Kidney (tissue), 14 donors: Measurements from ENCODE around the gene CLIC5. TPM values are rescaled to one million over a fixed set of nuclear protein-coding genes. Genes with fewer than 3 reads are reported as not detected.

Source experiments
- DNase-seq, 5 donors: peaks; one replicate each; pipeline ENCODE4 v3.0.0-alpha.2; 2013 to 2020
- FAIRE-seq: peaks from 2 replicates; lab custom pipeline; 2012; peaks lifted over from hg19 to GRCh38; lab: Jason Lieb, UNC
- H3K27ac ChIP-seq, 2 donors: one replicate each; pipeline ENCODE4 v1.7.0; 2013; ENCODE audit warnings: low read depth in 2 of 2, low read length in 2 of 2, inconsistent platforms in 1 of 2
- H3K27me3 ChIP-seq: one replicate; pipeline ENCODE4 v1.7.1; 2013; ENCODE audit warnings: low read length, inconsistent platforms; ENCODE audit not compliant: control insufficient read depth, insufficient read depth
- H3K36me3 ChIP-seq, 3 donors: one replicate each; pipeline versions ENCODE4 v1.7.0 to v1.7.1; 2013; ENCODE audit warnings: low read length in 3 of 3, control low read depth in 1 of 3, inconsistent platforms in 1 of 3; ENCODE audit not compliant: insufficient read depth in 3 of 3, control insufficient read depth in 2 of 3
- H3K4me1 ChIP-seq, 3 donors: one replicate each; pipeline versions ENCODE4 v1.7.0 to v1.7.1; 2013; ENCODE audit warnings: low read length in 3 of 3, inconsistent platforms in 1 of 3, low read depth in 1 of 3; ENCODE audit not compliant: control insufficient read depth in 2 of 3, insufficient read depth in 2 of 3
- H3K4me3 ChIP-seq, 3 donors: one replicate each; pipeline versions ENCODE4 v1.7.0 to v1.8.1; 2013; ENCODE audit warnings: low read length in 3 of 3, control low read depth in 1 of 3, inconsistent platforms in 1 of 3
- H3K9ac ChIP-seq, 3 donors: one replicate each; pipeline versions ENCODE4 v1.7.0 to v1.7.1; 2013; ENCODE audit warnings: low read length in 3 of 3, control low read depth in 1 of 3, inconsistent platforms in 1 of 3
- H3K9me3 ChIP-seq, 3 donors: one replicate each; pipeline versions ENCODE4 v1.7.0 to v1.7.1; 2013; ENCODE audit warnings: low read length in 3 of 3, control low read depth in 1 of 3, inconsistent platforms in 1 of 3; ENCODE audit not compliant: control insufficient read depth in 2 of 3, insufficient read depth in 1 of 3
- intact Hi-C: fragments of 100-400 bp; cut with DNase I; formaldehyde crosslinking; loops from one replicate; pipeline ENCODE4 v1.11.1; 2022
- polyA plus RNA-seq: library from polyadenylated mRNA; stranded (reverse); fragments of 350-450 nt; fragmentation: Illumina TruSeq; extraction: RNeasy Lipid Tissue Mini Kit (QIAGEN cat#74804); gene quantifications from one replicate; pipeline ENCODE4 v1.2.3, GENCODE V29; 2014; ENCODE audit warnings: low read depth, low replicate concordance; ENCODE audit not compliant: insufficient read depth
- total RNA-seq: library from RNA; stranded (reverse); fragmentation: NEBNext Ultra II Directional; extraction: Animal tissue kit (Norgen Biotek cat#: 25700); gene quantifications from one replicate; pipeline ENCODE4 v1.2.1, GENCODE V29; 2021
- TF ChIP-seq, protein P1 (sequence below): IDR thresholded peaks from 3 replicates; pipeline ENCODE4 v1.5.1; 2012; ENCODE audit warnings: mild to moderate bottlenecking, moderate library complexity, borderline replicate concordance; ENCODE audit not compliant: insufficient read depth; ENCODE audit errors: extremely low read depth
- donor health status: control.
- donor health status: control.
- donor health status: control.
- donor health status: control.
- donor health status: control.
- donor health status: DM: yes; HTN: yes; CAD: no.
- donor health status: Normal renal cell carcinoma (clear cell type).

Gene CLIC5
- total and polyA plus RNA-seq, 2 donors from 2014 or later: 7.4 to 54.3 TPM

DNA sequence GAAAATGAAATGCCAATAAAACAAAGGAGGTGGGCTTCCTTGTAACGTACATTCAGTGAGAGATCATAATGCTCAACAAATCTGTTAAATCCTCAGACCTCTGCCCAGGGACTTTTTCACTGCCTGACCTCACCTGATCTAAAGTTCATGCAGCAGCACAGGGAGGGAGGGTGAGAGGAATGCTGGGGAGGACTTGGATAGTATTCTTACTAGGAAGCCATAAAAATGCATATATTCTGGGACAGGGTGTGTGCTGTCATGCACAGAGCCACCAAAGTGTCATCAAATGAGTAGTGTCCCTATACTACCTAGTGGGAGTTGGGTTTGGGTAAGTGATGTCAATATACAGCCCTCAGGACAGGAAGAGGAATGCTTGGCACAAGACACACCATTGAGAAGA is 32.6 kb downstream of the CLIC5 start:
- H3K9me3 ChIP-seq: no peaks in the 10 kb centered on the region
- no peaks in the 10 kb centered on the region for H3K36me3 ChIP-seq
- H3K27me3 ChIP-seq: no peaks in the 10 kb centered on the region
- TF ChIP-seq, protein P1, sequence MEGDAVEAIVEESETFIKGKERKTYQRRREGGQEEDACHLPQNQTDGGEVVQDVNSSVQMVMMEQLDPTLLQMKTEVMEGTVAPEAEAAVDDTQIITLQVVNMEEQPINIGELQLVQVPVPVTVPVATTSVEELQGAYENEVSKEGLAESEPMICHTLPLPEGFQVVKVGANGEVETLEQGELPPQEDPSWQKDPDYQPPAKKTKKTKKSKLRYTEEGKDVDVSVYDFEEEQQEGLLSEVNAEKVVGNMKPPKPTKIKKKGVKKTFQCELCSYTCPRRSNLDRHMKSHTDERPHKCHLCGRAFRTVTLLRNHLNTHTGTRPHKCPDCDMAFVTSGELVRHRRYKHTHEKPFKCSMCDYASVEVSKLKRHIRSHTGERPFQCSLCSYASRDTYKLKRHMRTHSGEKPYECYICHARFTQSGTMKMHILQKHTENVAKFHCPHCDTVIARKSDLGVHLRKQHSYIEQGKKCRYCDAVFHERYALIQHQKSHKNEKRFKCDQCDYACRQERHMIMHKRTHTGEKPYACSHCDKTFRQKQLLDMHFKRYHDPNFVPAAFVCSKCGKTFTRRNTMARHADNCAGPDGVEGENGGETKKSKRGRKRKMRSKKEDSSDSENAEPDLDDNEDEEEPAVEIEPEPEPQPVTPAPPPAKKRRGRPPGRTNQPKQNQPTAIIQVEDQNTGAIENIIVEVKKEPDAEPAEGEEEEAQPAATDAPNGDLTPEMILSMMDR: no peak
- DNase-seq: peak in 3 of 5 donors; percentile 43 to 69 (median 66)
- FAIRE-seq: no peak
- peaks cover 0 to 15% (median 5%) of the 10 kb centered on the region in 3 donors for H3K4me1 ChIP-seq
- no peak overlapping the region for H3K9ac ChIP-seq
- no peak overlapping the region for H3K4me3 ChIP-seq
- no peak overlapping the region for H3K27ac ChIP-seq
- intact Hi-C loops: no loop called here

DNA sequence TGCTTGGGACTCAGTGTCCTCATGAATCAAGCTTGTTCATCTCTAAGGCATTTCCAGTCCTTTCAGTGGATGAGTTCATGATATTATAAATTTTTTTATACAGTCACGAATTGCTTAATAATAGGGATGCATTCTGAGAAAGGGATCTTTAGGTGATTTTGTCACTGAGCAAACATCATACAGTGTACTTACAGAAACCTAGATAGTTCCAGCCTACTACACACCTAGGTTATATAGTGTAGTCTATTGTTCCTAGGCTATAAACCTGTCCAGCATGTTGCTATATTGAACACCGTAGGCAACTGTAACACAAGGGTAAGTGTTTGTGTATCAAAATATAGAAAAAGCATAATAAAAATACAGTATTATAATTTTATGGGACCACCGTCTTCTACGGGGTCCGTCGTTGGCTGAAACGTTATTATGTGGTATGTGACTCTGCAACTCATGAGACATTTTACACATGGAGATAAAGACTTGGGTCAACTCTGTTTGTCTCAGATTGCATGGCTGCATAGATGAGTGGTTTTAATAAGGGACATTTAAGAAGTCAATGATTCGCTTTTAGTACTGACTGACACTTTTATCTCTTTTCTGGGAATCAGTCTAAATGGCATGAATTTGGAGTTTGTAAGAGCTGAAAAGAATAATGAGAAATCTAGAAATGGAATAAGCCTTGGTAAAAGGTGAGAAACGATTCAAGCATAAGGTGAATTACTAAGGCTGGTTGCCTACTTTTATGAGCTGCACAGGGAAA is 33.2 kb downstream of the CLIC5 start:
- H3K4me1 ChIP-seq: peaks cover 0 to 10% (median 5%) of the 10 kb centered on the region in 3 donors
- H3K27me3 ChIP-seq: no peaks in the 10 kb centered on the region
- no peak overlapping the region for H3K9ac ChIP-seq
- TF ChIP-seq, protein P1: no peak
- no peak overlapping the region for H3K27ac ChIP-seq
- H3K9me3 ChIP-seq: no peaks in the 10 kb centered on the region
- FAIRE-seq: no peak
- intact Hi-C loops: no loop called here
- H3K4me3 ChIP-seq: no peak overlapping the region
- DNase-seq: peak in 2 of 5 donors; percentile 72 to 80
- no peaks in the 10 kb centered on the region for H3K36me3 ChIP-seq

DNA sequence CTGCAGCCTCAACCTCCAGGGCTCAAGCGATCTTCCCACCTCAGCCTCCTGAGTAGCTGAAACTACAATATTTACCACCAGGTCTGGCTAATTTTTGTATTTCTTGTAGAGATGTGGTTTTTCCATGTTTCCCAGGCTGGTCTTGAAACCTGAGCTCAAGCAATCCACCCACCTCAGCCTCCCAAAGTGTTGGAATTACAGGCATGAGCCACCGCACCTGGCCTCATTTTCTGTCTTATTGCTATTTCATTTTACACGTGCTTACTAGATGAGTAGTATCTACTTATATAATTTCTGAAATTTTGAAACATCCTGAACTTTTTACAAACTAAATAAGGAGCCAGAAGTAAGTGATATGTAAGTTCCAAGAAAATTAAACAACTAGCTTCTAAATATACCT is 34.6 kb downstream of the CLIC5 start:
- no peaks in the 10 kb centered on the region for H3K9me3 ChIP-seq
- DNase-seq: no peak
- H3K36me3 ChIP-seq: no peaks in the 10 kb centered on the region
- H3K9ac ChIP-seq: no peak overlapping the region
- no peaks in the 10 kb centered on the region for H3K27me3 ChIP-seq
- no peak for FAIRE-seq
- no peak overlapping the region for H3K27ac ChIP-seq
- no peak overlapping the region for H3K4me3 ChIP-seq
- TF ChIP-seq, protein P1: no peak
- intact Hi-C loops: no loop called here
- H3K4me1 ChIP-seq: peaks cover 0 to under 1% (median 0%) of the 10 kb centered on the region in 3 donors
